HepG2 (cell line): ENCODE results near the gene RPS6KA3. TPM values are rescaled to one million over a fixed set of nuclear protein-coding genes. Genes with fewer than 3 reads are reported as not detected.

ENCODE experiments used
- ATAC-seq: fragments of 200-7000 bp; cut with Tn5 transposase; 3 replicates; pipeline ENCODE4 v1.9.1; 2020; ENCODE audit warnings: mild to moderate bottlenecking, moderate library complexity
- BruUV-seq: library from RNA; stranded (reverse); fragments of 400-500 nt; replicated peaks from 2 replicates; lab custom pipeline; 2021; lab: Mats Ljungman, UMichigan
- CTCF ChIA-PET: fragments of 300-600 bp; formaldehyde crosslinking; extraction: SDS; loops from one replicate; lab custom pipeline; 2021; ENCODE audit warnings: low total read pairs, inconsistent platforms, low intra/inter-chr PET ratio; lab: Yijun Ruan, JAX
- POLR2A ChIA-PET: fragments of 350-600 bp; sonication (Branson Sonifier 250); formaldehyde crosslinking; loops from one replicate; lab custom pipeline; 2020; ENCODE audit warnings: antibody characterized with exemption, inconsistent platforms; lab: Yijun Ruan, JAX
- DNase-seq: peaks from one replicate; pipeline ENCODE4 v3.0.0-alpha.2; 2015; ENCODE audit warnings: low spot score
- FAIRE-seq: peaks from 3 replicates; lab custom pipeline; 2011; peaks lifted over from hg19 to GRCh38; lab: Jason Lieb, UNC
- H2AFZ ChIP-seq: one replicate; pipeline ENCODE4 v1.6.1; 2011; ENCODE audit warnings: low read length, inconsistent platforms
- H3K27ac ChIP-seq: fragments of 300-600 bp; 3 replicates; pipeline ENCODE4 v1.8.0; 2011; ENCODE audit warnings: mixed run types, mild to moderate bottlenecking, mixed read lengths, low read length, inconsistent platforms; ENCODE audit not compliant: insufficient read depth; ENCODE audit errors: extremely low read length
- H3K27me3 ChIP-seq, 2 experiments: fragments of 200-600 bp in 1 of 2; 2 replicates in 1 of 2; 3 replicates in 1 of 2; pipeline versions ENCODE4 v1.6.0 to v1.8.0; 2011; ENCODE audit warnings: low read length in 2 of 2, mild to moderate bottlenecking in 2 of 2, moderate library complexity in 2 of 2, inconsistent platforms in 1 of 2; ENCODE audit not compliant: insufficient read depth in 2 of 2, control insufficient read depth in 1 of 2
- H3K36me3 ChIP-seq, 2 experiments: fragments of 200-600 bp in 1 of 2; replicated peaks in 1 of 2; 2 replicates in 1 of 2; 3 replicates in 1 of 2; pipeline versions ENCODE4 v1.5.1 to v1.8.0; 2011; ENCODE audit warnings: low read length in 2 of 2, inconsistent platforms in 1 of 2; ENCODE audit not compliant: insufficient read depth in 2 of 2, control insufficient read depth in 1 of 2
- H3K4me1 ChIP-seq: 2 replicates; pipeline ENCODE4 v1.5.1; 2012; ENCODE audit warnings: low read length, inconsistent platforms; ENCODE audit not compliant: insufficient read depth
- H3K4me2 ChIP-seq: 2 replicates; pipeline ENCODE4 v1.6.0; 2011; ENCODE audit warnings: low read depth, low read length, inconsistent platforms
- H3K4me3 ChIP-seq, 3 experiments: fragments of 200-600 bp in 1 of 3; sonication (generic), shearing (Covaris generic) in 1 of 3; replicated peaks in 1 of 3; 2 replicates each; pipeline ENCODE4 v1.5.1; 2011 to 2016; ENCODE audit warnings: low read length in 3 of 3, inconsistent platforms in 2 of 3, low read depth in 2 of 3, mild to moderate bottlenecking in 2 of 3, control low read depth in 1 of 3, mixed read lengths in 1 of 3; ENCODE audit not compliant: insufficient read depth in 1 of 3
- H3K79me2 ChIP-seq: one replicate; pipeline ENCODE4 v1.6.1; 2011; ENCODE audit warnings: low read length, inconsistent platforms; ENCODE audit not compliant: insufficient read depth
- H3K9ac ChIP-seq: 2 replicates; pipeline ENCODE4 v1.6.0; 2011; ENCODE audit warnings: mild to moderate bottlenecking, low read depth, low read length, inconsistent platforms; ENCODE audit not compliant: insufficient read depth
- H3K9me3 ChIP-seq: 2 replicates; pipeline ENCODE4 v1.5.1; 2012; ENCODE audit warnings: mild to moderate bottlenecking, low read length
- H4K20me1 ChIP-seq: 2 replicates; pipeline ENCODE4 v1.6.0; 2011; ENCODE audit warnings: inconsistent platforms, mild to moderate bottlenecking, low read length, moderate library complexity; ENCODE audit not compliant: insufficient read depth
- E2F1 ChIP-seq: sonication (generic); formaldehyde crosslinking; IDR thresholded peaks from 2 replicates; pipeline ENCODE4 v1.5.0; 2020; ENCODE audit warnings: missing genetic modification reagents
- FOSL2 ChIP-seq: sonication (generic); formaldehyde crosslinking; IDR thresholded peaks from 2 replicates; pipeline ENCODE4 v1.4.0; 2020; ENCODE audit warnings: missing genetic modification reagents
- HINFP ChIP-seq: sonication (generic); formaldehyde crosslinking; IDR thresholded peaks from 2 replicates; pipeline ENCODE4 v1.4.0; 2020; ENCODE audit warnings: low read depth, mild to moderate bottlenecking, missing genetic modification reagents
- IKZF5 ChIP-seq: IDR thresholded peaks from 2 replicates; pipeline ENCODE4 v1.6.1; 2018; ENCODE audit warnings: missing genetic modification reagents, mild to moderate bottlenecking, missing compliant biosample characterization
- ONECUT2 ChIP-seq: sonication (generic); formaldehyde crosslinking; IDR thresholded peaks from 2 replicates; pipeline ENCODE4 v1.4.0; 2020; ENCODE audit warnings: missing genetic modification reagents
- SP140L ChIP-seq: sonication (generic); formaldehyde crosslinking; IDR thresholded peaks from 2 replicates; pipeline ENCODE4 v1.4.0; 2020; ENCODE audit warnings: missing genetic modification reagents, borderline replicate concordance
- STAG1 ChIP-seq: sonication (generic); formaldehyde crosslinking; IDR thresholded peaks from 2 replicates; pipeline ENCODE4 v1.4.0; 2020; ENCODE audit warnings: missing genetic modification reagents
- U2AF2 ChIP-seq: fragments of 200-400 bp; formaldehyde crosslinking; IDR thresholded peaks from 2 replicates; pipeline ENCODE4 v1.6.1; 2017; ENCODE audit warnings: low read depth, mild to moderate bottlenecking, low read length
- ZBTB10 ChIP-seq: sonication (generic); formaldehyde crosslinking; IDR thresholded peaks from 2 replicates; pipeline ENCODE4 v1.4.0; 2020; ENCODE audit warnings: missing genetic modification reagents, borderline replicate concordance
- ZBTB38 ChIP-seq: sonication (generic); formaldehyde crosslinking; IDR thresholded peaks from 2 replicates; pipeline ENCODE4 v1.5.1; 2020; ENCODE audit warnings: mild to moderate bottlenecking, missing genetic modification reagents
- ZEB1 ChIP-seq: IDR thresholded peaks from 2 replicates; pipeline ENCODE4 v1.6.1; 2012; ENCODE audit warnings: mild to moderate bottlenecking, low read depth, inconsistent platforms; ENCODE audit not compliant: insufficient replicate concordance
- ZNF574 ChIP-seq: sonication (generic); formaldehyde crosslinking; IDR thresholded peaks from 2 replicates; pipeline ENCODE4 v1.4.0; 2020; ENCODE audit warnings: missing genetic modification reagents
- ZNF616 ChIP-seq: sonication (generic); formaldehyde crosslinking; IDR thresholded peaks from 2 replicates; pipeline ENCODE4 v1.5.0; 2020; ENCODE audit warnings: low read depth, mild to moderate bottlenecking, missing genetic modification reagents
- ZSCAN25 ChIP-seq: sonication (generic); formaldehyde crosslinking; IDR thresholded peaks from 2 replicates; pipeline ENCODE4 v1.8.0; 2022; ENCODE audit warnings: mild to moderate bottlenecking, missing genetic modification reagents
- WGBS: methylation state at CpG from one replicate; pipeline ENCODE4 v1.1.6; 2017; ENCODE audit warnings: low lambda C conversion rate; 5-methylcytosine and 5-hydroxymethylcytosine counted together
- in situ Hi-C: cut with HindIII; loops from 2 replicates; pipeline ENCODE4 v1.10.0; 2017; ENCODE audit warnings: low pct_unique_long_range_greater_than_20kb; ENCODE audit not compliant: extremely low pct_ligation_motif_present
- intact Hi-C: fragments of 100-400 bp; cut with micrococcal nuclease; formaldehyde crosslinking; loops from one replicate; pipeline ENCODE4 v1.10.0; 2022; ENCODE audit not compliant: unreplicated experiment
- polyA plus RNA-seq, 8 experiments: library from polyadenylated mRNA; depleted of rRNA in 3 of 8; stranded (reverse) in 7 of 8; unstranded in 1 of 8; fragments of >200 nt; fragmentation: Illumina TruSeq in 4 of 8; extraction: Trizol in 4 of 8; gene quantifications; 2 replicates each; pipeline versions ENCODE4 v1.2.1 to v1.2.3, GENCODE V29; 2011 to 2016; ENCODE audit warnings: low read depth in 4 of 8, missing spikeins in 1 of 8, mixed read lengths in 1 of 8; ENCODE audit not compliant: insufficient read depth in 1 of 8
- total RNA-seq, 5 experiments: library from RNA; depleted of rRNA; stranded (reverse); fragments of >200 nt; fragmentation: Illumina TruSeq; extraction: Trizol; gene quantifications; 2 replicates each; pipeline ENCODE4 v1.2.3, GENCODE V29; 2016; ENCODE audit warnings: low read depth in 1 of 5

The RPS6KA3 gene
- total and polyA plus RNA-seq, 2 of the 13 experiments (the other 11 are each of a cell fraction or from before 2014, with no cell fraction given): 314 to 357 TPM

- TF ChIP-seq E2F1: no peak
- TF ChIP-seq ZNF616 (CRISPR knock-in tag): no peak
- no peak for TF ChIP-seq ZEB1
- TF ChIP-seq ZBTB38 (CRISPR knock-in tag): no peak
- no peak for TF ChIP-seq ZBTB10 (CRISPR knock-in tag)
- TF ChIP-seq FOSL2 (CRISPR knock-in tag): no peak
- no peak for TF ChIP-seq STAG1 (CRISPR knock-in tag)
These were observed 39.6 kb downstream of the RPS6KA3 start (continued) for GRCh38 chrX:20227116-20227515.

- H3K9me3 ChIP-seq: no peaks in the 10 kb centered on the region
- CTCF ChIA-PET: no interaction called here
- peaks cover 96% of the 10 kb centered on the region for H3K4me1 ChIP-seq
- POLR2A ChIA-PET: no interaction called here
- H4K20me1 ChIP-seq: peaks cover 28% of the 10 kb centered on the region
- no TSS peak for BruUV-seq
- H3K27ac ChIP-seq: peak overlapping the region; percentile 40
- H2AFZ ChIP-seq: no peak overlapping the region
- ATAC-seq (no peak), FAIRE-seq (no peak), DNase-seq (no peak)
- H3K9ac ChIP-seq: no peak overlapping the region
- intact Hi-C loops: no loop called here
- H3K4me2 ChIP-seq: no peak overlapping the region
- H3K4me3 ChIP-seq: no peak overlapping the region
- 64% methylated on average over 1 of the region's 1 CpG for WGBS
- in situ Hi-C loops: no loop called here
- peaks cover 63% of the 10 kb centered on the region for H3K79me2 ChIP-seq
- no peaks in the 10 kb centered on the region for H3K27me3 ChIP-seq
- peaks cover 1 to 14% of the 10 kb centered on the region in 2 experiments; a peak in 1 of 5 replicates for H3K36me3 ChIP-seq
- TF ChIP-seq SP140L (CRISPR knock-in tag) (no peak), IKZF5 (no peak), ONECUT2 (no peak), ZSCAN25 (CRISPR knock-in tag) (no peak), ZNF574 (CRISPR knock-in tag) (no peak), U2AF2 (no peak), HINFP (CRISPR knock-in tag) (no peak)
These were observed 41.2 kb downstream of the RPS6KA3 start for GRCh38 chrX:20225488-20225833.
